Transverse colon (tissue), 4 donors: ENCODE results near the gene ZNF223.

Source experiments
- CTCF ChIP-seq, 5 experiments: fragments of 200-600 bp in 3 of 5; fragments of 450-650 bp in 2 of 5; sonication (generic) in 3 of 5; IDR thresholded peaks; 1 replicate in 2 of 5; 2 replicates in 3 of 5; pipeline ENCODE4 v1.5.1; 2016 to 2017; ENCODE audit warnings: antibody characterized with exemption in 5 of 5, inconsistent platforms in 3 of 5, mild to moderate bottlenecking in 2 of 5, moderate library complexity in 1 of 5
- POLR2A ChIP-seq: fragments of 450-650 bp; IDR thresholded peaks from one replicate; pipeline ENCODE4 v1.6.1; 2016; ENCODE audit warnings: antibody characterized with exemption, mild to moderate bottlenecking, moderate library complexity
- POLR2AphosphoS5 ChIP-seq, 3 donors: sonication (generic); formaldehyde crosslinking; IDR thresholded peaks; one replicate each; pipeline ENCODE4 v1.6.1; 2016; ENCODE audit warnings: antibody characterized with exemption in 3 of 3

DNA sequence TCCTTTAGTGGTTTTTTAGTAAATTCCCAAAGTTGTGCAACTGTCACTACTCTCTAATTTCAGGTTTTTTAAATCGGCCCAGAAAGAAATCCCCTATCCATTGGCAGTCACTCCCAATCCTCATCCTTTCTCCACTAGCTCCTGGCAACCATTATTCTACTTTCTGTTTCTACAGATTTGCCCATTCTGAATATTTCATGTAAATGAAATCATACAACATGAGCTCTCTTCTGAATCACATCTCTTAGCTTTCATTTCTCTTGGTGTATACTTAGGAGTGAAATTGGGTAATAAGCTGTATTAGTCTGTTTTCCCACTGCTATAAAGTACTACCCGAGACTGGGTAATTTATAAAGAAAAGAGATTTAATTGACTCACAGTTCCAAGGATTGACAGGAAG is 9.7 kb upstream of the ZNF223 start:
- TF ChIP-seq POLR2AphosphoS5 (IDR thresholded peaks at IDR 0.05) (no peak), POLR2A (no peak), CTCF (IDR thresholded peaks at IDR 0.05) (no peak)
